ENCODE results near the gene TLE3.

The TLE3 gene

GRCh38 chr15:70027518-70027917, 70.2 kb downstream of the TLE3 start:
- no peak for TF ChIP-seq CTCF (IDR thresholded peaks at IDR 0.05; ENCODE audit: low read depth, low read length)
- H3K4me3 ChIP-seq (replicated peaks in 1 of 2; ENCODE audit: low read depth in 2 of 2, low read length in 2 of 2) = no peak overlapping the region

GRCh38 chr15:70026991-70027390, 70.7 kb downstream of the TLE3 start:
- no peak for TF ChIP-seq CTCF (IDR thresholded peaks at IDR 0.05; ENCODE audit: low read depth, low read length)
- no peak overlapping the region for H3K4me3 ChIP-seq (replicated peaks in 1 of 2; ENCODE audit: low read depth in 2 of 2, low read length in 2 of 2)
- DNase-seq (ENCODE audit: low read depth in 2 of 2) = no peak

More at GRCh38 chr15:70027518-70027917, 70.2 kb downstream of the TLE3 start:
- no peak for DNase-seq (ENCODE audit: low read depth in 2 of 2)

- TF ChIP-seq CTCF (IDR thresholded peaks at IDR 0.05; ENCODE audit: low read depth, low read length) = no peak
- H3K4me3 ChIP-seq (replicated peaks in 1 of 2; ENCODE audit: low read depth in 2 of 2, low read length in 2 of 2) = no peak overlapping the region
- peak in 1 of 2 donors; percentile 42 for DNase-seq (ENCODE audit: low read depth in 2 of 2)
Observed at GRCh38 chr15:70025413-70026296, 72.1 kb downstream of the TLE3 start.

- no peak overlapping the region for H3K4me3 ChIP-seq (replicated peaks in 1 of 2; ENCODE audit: low read depth in 2 of 2, low read length in 2 of 2)
- no peak for TF ChIP-seq CTCF (IDR thresholded peaks at IDR 0.05; ENCODE audit: low read depth, low read length)
- DNase-seq (ENCODE audit: low read depth in 2 of 2) = no peak
Observed at GRCh38 chr15:70024521-70024920, 73.2 kb downstream of the TLE3 start.

GRCh38 chr15:70023769-70024491, 73.8 kb downstream of the TLE3 start:
- DNase-seq (ENCODE audit: low read depth in 2 of 2) = peak; percentile 83 to 93
- TF ChIP-seq CTCF (IDR thresholded peaks at IDR 0.05; ENCODE audit: low read depth, low read length) = no peak
- H3K4me3 ChIP-seq (replicated peaks in 1 of 2; ENCODE audit: low read depth in 2 of 2, low read length in 2 of 2) = no peak overlapping the region

- no peak overlapping the region for H3K4me3 ChIP-seq (replicated peaks in 1 of 2; ENCODE audit: low read depth in 2 of 2, low read length in 2 of 2)
- no peak for TF ChIP-seq CTCF (IDR thresholded peaks at IDR 0.05; ENCODE audit: low read depth, low read length)
- DNase-seq (ENCODE audit: low read depth in 2 of 2) = peak; percentile 73 to 86
Observed at GRCh38 chr15:70023064-70023768, 74.5 kb downstream of the TLE3 start.

Measured in cardiac fibroblast (primary cell).